GM18520 (cell line): ENCODE data around the gene RSBN1L.
"Not testable (repeated sequence)": the region's sequence is repeated elsewhere in the genome, so short reads cannot be mapped to it uniquely, and the experiment has no call there.

Experiments used
- ATAC-seq: cut with Tn5 transposase; IDR thresholded peaks from one replicate; pipeline ENCODE4 v1.9.1; 2021; ENCODE audit not compliant: unreplicated experiment

Gene RSBN1L

DNA sequence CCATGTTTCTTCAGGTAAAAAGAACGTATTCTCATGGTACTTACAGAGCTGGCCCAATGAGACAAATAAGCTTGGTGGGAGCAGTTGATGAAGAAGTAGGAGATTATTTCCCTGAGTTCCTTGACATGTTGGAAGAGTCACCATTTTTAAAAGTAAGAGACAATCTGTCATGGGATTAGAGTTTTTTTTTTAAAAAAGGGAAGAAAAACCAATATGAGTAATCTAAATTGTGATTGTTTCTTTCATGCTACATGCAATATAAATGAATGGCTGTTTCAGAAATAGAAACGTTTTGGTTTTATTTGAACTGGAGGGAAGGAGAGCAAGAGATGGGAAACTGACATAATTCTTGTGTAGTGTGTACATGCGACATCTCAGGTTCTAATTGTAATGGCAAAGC, 69.2 kb downstream of the RSBN1L start:
- ATAC-seq = no peak

DNA sequence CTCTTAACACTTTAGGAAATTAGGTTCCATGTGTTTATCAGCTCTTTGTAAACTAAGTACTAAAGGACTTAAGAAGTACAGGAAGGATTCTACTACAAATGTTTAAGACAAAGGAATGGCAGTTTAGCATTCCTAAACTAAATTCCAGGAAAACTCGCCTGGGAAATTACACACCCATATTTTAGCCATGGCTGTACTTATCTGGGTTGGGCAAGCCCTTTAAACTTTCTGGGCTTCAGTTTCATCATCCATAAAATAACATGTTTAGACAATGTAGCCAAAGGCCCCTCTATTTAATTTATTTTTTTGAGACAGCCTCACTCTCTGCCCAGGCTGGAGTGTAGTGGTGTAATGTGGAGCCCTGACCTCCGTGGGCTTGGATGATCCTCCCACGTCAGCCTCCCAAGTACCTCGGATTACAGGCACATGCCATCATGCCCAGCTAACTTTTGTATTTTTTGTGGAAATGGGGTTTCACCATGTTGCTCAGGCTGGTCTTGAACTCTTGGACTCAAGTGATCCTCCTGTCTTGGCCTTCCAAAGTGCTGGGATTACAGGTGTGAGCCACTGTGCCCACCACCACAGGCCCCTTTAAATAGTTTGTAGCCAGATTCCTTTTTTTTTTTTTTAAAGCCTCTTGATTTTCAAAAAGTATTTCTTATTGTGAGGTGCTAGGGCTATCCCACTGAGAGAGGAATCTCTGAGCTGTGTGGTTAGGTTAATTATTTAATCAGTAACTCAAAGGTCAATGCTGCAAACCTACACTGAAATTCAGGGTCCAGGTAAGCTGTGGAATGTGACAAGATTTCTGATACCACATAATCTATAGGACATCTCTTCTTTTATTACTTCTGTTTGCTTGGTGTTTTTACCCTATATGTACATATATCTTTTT, 69.9 kb downstream of the RSBN1L start:
- ATAC-seq = no peak

DNA sequence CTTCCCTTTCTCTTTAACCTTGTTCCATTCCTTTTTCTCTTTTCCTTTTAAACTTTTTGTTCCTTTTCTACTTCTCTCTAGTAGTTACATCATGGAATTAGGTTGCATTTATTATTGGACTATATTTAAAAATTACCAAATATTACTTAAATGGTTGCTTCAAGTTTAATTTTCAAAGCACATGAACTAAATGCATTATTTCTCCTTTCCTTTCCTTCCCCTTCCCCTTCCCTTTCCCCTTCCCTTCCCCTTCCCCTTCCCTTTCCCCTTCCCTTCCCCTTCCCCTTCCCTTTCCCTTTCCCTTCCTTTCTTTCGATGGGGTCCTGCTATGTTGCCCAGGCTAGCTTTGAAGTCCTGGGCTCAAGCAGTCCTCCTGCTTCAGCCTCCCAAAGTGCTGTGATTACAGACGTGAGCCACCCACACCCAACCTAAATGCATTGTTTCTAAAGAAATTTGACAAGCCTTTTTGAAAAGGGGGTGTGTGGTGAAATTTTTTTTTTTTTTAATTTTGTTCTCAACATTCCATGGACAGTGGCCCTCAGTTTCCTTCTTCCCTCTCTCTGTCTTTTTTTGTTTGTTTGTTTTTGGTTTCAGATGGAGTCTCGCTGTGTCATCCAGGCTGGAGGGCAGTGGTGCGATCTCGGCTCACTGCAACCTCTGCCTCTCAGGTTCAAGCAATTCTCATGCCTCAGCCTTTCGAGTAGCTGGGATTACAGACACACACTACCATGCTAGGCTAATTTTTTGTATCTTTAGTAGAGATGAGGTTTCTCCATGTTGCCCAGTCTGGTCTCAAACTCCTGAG, 70.7 kb downstream of the RSBN1L start:
- no peak for ATAC-seq

DNA sequence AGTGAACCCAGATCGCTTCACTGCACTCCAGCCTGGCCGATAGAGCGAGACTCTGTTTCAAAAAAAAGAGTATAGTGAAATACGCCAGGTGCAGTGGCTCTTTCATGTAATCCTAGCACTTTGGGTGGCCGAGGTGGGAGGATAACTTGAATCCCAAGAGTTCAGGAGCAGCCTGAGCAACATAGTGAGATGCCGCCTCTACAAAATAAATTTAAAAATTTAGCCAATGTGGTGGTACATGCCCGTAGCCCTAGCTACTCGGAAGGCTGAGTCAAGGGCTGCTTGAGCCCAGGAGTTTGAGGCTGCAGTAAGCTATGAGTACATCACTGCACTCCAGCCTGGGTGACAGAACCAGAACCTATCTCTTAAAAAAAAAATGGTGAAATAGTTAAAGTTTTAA, 74.1 kb downstream of the RSBN1L start:
- no peak for ATAC-seq

DNA sequence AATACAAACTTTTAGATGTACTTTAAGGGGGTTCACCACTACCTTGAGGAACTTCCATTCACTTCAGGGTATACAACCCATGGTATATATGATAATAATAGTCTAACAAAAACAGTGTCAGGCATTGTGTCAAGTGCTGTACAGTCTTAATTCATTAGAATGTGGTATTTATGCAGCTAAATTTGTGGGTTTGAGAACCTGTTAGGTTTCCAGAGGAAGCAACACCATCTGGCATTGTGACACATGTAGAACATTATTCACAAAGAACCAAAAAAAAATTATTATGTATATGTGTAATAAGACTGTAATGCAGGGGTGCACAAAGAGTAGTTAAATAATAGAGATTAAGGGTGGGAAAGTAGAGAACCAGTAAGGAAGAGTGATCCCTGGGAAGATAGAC, 75.6 kb downstream of the RSBN1L start:
- ATAC-seq = no peak

DNA sequence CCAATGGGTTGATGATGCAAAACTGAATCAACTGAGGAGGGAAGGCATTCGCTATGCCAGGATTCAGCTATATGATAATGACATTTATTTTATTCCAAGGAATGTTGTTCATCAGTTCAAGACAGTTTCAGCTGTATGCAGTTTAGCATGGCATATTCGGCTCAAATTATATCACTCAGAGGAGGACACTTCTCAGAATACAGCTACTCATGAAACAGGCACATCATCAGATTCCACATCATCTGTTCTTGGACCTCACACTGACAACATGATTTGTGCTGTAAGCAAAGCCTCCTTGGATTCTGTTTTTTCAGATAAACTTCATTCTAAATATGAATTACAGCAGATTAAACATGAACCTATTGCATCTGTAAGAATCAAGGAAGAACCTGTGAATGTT, 82.3 kb downstream of the RSBN1L start:
- no peak for ATAC-seq

DNA sequence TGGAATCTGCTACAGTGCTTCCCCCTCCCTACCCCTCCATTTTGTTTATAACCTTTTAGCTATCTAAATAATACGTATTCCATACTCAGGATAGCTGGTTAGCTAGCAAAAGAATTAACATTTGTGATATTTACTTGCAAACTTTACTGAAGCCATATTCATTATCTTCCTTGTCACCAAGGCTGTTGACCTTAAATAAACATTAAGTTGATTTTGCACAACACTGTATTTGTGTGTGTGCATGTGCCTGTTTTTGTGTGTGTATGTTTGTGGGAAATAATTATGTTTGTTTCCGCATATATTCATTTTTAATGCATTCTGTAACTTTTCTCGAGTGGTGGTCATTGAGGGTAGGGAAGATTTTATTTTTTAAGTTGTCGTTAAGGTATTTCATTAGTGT, 86.1 kb downstream of the RSBN1L start:
- ATAC-seq = no peak

DNA sequence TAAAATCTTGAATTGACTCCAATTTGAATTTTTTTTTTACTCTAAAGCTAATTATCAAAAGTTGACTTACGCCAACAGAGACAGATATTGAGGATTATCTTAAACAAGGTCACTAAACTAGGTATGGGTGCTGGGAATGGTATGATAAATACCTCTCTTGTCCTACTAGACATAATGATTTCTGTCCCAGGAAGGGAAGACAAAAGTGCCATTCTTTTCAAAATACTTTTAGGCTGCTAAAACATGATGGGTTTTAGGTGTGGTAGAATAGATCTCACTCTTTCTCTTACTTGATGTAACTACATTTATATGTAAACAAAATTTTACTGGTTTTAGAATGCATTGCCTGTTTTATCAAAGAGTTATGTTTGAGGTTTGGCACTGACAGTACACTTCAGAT, 86.9 kb downstream of the RSBN1L start:
- no peak for ATAC-seq

DNA sequence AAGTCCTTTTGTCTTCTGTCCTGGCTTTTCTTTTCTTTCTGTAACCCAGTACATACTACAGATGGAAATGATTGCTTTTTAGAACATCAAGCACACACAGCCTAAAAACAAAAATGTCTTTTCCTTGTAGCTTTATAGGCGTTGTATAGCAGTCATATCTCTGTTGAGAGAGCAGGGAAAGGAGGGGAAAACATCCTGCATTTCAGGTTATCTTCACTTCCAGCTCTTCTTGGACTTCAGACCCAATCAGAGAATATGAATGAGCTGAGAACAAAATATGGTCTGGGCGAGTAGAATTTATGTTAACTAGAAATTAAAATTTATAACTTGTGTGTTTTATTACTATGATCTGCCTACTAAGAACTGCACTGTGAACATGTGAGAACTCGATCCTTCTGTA, 87.3 kb downstream of the RSBN1L start:
- no peak for ATAC-seq

DNA sequence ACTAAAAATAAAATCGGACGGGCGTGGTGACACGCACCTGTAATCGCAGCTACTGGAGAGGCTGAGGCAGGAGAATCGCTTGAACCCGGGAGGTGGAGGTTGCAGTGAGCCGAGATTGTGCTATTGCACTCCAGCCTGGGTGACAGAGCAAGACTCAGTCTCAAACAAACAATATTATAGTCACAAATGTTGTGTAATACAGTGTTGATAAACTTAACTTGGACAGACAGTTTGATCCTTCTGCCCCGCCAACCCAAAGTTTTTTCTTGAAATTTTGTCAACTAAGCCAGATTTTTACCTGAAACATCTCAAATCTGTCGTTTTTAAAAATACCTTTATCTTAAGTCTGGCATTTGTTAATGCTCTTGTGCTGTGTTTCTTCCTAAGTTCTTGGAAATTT, 88.2 kb downstream of the RSBN1L start:
- not testable (repeated sequence) for ATAC-seq

DNA sequence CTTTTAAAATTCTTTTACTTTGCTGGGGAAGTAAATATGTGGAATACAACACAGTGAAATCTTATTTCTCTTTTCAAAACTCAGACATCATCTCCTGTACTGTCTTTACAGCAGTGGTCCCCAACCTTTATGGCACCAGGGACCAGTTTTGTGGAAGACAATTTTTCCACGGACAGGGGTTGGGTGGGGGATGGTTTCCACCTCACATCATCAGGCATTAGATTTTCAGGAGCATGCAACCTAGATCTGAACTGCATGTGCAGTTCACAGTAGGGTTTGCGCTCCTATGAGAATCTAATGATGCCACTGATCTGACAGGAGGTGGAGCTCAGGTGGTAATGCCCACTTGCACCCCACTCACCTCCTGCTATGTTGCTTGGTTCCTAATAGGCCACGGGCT, 89.8 kb downstream of the RSBN1L start:
- ATAC-seq = no peak

DNA sequence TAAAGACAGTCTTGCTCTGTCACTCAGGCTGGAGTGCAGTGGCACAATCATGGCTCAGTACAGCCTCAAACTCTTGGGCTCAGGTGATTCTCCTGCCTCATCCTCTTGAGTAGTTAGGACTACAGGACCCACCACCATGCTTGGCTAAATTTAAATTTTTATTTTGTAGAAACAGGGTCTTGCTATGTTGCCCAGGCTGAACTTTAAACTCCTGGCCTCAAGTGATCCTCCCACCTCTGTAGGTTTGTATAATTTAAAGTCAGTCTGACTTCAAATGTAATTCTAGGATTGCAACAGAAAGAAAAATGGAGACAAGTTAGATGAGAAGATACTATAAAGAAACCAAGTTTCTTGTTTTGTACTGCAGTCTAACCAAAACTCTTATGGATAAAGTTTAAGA, 90.5 kb downstream of the RSBN1L start:
- no peak for ATAC-seq

DNA sequence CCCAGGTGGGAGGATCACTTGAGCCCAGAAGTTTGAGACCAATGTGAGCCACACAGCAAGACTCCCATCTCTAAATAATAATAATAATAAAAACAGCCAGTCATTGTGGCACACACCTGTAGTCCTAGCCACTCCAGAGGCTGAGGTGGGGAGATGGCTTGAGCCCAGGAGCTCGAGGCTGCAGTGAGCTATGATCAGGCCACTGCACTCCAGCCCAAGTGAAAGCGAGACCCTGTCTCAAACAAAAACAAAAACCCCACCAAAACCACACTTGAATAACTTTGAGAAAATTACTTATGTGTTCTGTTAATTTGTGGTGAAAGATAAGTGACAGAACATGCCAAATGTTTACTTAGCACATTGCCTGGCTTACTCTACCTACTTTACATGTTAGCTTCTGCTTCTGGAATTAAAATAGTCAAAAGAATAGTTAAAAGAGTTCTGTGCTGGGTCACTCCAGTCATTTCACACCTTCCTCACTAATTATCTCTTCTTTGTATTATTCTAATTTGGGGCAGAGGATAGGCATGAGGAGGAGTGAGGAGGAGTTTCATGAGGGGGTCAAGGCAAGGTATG, 92.2 kb downstream of the RSBN1L start:
- ATAC-seq = no peak

DNA sequence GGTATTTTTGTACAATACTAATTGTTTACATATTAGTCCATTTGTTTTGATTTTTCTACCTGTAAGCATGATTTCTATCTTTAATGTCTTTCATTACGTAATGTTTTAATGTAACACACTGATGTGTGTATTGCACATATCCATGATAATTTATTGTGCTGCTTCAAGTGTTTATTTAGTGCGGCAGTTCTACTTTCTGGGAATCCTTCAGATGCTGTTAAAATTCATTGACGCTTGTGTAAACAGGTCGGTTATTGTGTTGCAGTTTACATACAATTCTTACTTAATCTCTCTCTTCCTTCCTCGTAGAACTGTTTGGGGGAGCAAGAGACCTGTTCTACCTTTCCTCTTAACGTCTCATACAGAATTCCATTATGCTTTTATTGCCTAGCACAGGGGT, 95.1 kb downstream of the RSBN1L start:
- no peak for ATAC-seq

DNA sequence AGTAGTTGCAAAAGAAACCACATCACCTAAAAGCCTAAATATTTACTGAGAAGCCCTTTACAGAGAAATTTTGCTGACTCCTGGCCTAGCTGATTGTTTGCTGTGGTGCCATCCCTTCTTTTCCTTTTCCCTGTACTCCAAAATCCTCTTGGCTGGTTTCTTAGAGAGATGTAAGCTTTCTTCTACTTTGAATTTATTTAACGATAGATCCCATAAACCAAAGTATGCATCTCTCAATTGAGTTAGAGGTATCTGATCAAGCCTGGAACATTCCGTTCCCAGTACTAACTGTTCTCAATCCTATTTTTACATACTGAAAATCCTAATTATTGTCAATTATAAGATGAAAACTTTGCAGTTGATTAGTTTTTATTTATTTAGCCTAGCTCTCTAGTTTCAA, 95.7 kb downstream of the RSBN1L start:
- ATAC-seq = no peak

DNA sequence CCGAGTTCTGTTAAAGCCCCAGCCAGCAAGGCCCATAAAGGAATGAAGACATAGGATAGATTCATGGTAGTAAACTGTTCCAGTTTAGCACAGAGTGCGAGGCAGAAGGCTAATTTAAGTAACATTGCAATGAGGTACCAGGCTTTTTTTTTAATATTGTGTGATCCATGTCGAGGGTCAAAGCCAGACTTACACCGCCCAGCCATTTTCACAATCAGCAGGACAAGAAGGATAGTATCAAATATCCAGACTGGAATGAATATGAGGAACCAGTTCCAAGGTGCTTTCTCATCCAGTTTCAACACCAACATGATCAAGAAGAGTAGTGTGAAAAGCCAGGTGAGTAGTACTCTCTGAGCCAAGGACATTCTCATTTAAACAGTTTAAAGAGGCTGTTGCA, 97.7 kb downstream of the RSBN1L start:
- ATAC-seq = no peak

DNA sequence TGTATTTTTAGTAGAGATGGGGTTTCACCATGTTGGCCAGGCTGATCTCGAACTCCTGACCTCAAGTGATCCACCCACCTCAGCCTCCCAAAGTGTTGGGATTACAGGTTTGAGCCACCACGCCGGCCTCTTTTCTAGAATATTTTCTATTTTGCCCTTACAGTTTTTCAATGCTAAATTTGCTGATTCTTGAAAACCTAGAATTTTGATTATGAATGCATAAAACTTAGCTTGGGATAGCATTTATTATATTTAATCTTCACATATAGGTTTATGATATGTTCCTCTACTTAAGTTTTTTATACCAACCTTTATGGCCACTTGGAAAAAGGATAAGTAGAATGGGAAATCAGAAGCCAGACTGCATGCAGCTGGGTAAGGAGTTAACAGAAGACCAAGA, 99.8 kb downstream of the RSBN1L start:
- ATAC-seq = no peak

DNA sequence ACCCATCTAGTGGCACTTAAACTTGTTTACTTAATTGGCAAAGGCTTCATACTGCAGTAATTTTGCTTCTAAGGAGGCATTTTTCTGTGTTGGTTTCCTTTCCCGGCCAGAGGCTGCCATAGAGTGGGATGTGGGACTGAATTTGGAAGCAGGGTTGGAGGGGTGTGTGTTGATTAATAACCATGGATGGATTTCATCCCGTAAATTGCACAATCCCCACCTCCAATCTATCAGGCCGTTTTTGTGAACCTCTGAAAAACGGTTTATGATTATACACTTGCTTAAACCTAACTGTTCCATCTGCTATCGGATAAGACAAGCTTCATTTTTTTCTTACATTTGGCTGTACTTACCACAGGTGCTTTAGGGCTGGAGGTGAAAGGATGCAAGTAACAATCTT, 100.7 kb downstream of the RSBN1L start:
- no peak for ATAC-seq

DNA sequence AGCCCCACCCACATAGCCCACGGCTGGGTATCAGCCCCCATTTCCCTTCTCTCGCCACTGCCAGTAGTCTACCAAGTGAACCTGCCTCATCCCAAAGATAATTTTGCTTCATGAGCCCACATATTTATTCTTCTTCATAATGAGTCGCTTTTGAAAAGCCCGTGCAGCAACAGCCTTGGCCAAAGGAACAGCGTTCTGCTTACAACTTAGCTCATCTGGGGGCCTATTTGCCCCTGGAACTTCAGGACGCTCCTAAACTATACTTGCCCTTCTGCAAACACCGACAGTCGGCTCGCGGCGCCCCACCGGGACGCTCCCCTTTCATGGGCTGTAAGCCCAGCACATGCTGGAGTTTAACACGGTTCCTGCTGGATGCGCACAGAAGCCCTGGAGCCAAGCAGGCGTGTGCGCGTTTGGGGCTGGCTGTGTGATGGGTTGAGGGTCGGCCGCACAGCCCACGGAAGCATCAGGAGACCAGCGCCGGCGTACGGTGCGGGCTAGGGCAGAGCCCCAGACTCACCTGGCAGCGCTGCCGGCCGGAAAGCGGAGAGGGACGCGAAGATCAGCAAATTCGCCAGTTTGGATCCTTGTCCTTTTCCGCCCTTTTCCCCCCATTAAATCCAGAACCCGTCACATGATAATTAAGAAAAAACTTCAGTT, 101.6 kb downstream of the RSBN1L start:
- peak; percentile 6 for ATAC-seq

DNA sequence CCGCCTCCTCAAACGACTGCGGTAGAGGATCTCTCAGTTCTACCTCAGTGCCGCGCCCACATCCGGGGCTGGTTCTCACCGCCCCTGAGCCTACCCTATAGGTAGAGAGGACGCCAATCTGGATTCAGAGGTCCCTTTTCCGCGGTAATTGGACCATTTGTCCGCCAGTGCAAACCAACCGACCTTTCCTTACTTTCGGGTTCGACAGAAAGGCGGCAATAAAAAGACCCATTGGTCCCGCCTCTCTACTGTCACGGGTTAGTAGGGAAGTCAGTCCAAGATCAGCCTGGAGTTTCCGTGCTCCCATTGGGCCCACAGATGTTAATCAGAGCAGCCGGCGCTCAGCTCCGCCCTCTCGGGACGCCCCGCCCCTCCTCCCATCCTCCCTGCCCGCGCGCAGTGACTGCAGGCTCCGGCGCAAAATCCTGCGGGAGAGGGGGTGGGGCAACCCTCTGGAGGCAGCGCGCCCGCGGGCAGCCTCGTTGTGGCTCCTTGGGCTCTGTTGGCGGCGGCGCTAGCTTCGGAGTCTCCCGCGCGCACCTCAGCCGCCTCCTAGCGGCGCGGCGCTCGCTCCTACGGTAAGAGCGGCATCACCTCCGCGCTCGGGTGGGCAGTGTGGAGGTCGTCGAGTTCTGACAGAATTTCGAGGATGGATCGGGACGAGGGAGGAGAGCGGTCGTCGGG, 102.3 kb downstream of the RSBN1L start, which contains the start of the genes PHTF2 and TMEM60:
PHTF2 (plus strand) TSS at position 380 of the 684 bp plus-strand sequence.
TMEM60 (minus strand) TSS at position 41 of the 684 bp plus-strand sequence. CDS start 4,061 bp downstream, outside the sequence.
- ATAC-seq = peak; percentile 89
